GM18505 (cell line): ENCODE data around the gene TBC1D2.

Experiments
- ATAC-seq: cut with Tn5 transposase; IDR thresholded peaks from one replicate; pipeline ENCODE4 v1.9.1; 2021; ENCODE audit not compliant: unreplicated experiment
- POLR2A ChIP-seq: IDR thresholded peaks from 4 replicates; pipeline ENCODE4 v1.6.1; 2011; ENCODE audit warnings: borderline replicate concordance; ENCODE audit not compliant: insufficient read depth, insufficient read length; ENCODE audit errors: extremely low read depth

The TBC1D2 gene

DNA sequence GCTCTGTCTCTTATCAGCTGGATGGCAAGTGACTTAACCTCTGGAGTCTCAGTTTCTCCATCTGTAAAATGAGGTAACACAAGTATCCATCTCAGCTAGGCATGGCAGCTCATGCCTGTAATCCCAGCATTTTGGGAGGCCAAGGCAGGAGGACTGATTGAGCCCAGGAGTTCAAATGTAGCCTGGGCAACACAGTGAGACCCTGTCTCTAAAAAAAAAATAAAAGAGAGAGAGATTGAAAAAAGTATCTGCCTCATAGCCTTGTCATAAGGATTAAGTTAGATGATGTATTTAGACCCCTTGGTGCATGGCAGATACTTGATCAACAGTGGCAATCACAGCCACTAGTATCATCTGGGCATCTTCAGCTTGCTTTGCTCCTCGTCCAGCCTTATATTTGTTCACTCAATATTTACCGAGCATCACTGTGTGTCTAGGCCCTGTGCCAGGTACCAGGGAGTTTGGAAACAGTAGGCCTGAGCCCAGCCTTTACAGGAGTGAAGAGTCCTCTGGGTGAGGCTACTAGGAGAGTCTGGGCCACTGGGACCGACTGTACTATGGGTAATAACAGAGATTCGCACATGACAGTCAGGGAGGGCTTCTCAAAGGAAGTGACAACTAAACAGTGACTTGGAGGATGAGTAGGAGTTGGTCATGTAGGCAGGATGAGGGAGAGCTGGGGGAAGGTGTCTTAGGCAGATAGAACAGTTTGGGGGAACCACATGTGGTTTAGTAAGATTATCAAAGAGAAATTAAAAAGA, 97.2 kb downstream of the TBC1D2 start:
- TF ChIP-seq POLR2A, result no peak
- no peak for ATAC-seq

DNA sequence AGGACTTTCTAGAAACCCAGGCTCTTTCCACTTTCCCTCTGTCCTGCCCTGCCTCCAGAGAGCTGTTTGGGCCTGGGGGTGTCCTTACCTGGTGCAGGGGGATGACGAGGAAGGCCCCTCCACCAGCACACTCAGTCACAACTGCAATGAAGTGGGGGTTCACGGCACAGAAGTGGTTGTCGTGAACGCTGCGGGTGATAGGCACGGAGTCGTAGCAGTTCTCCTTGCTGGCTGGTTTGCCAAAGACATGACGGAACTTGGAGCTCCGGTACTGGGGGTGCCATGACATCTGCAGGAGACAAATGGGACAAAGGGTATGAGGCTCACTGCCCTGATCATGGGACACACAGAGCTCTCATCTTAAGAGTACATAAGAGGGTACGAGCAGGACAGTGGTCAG, 98.1 kb downstream of the TBC1D2 start:
- no peak for TF ChIP-seq POLR2A
- no peak for ATAC-seq

DNA sequence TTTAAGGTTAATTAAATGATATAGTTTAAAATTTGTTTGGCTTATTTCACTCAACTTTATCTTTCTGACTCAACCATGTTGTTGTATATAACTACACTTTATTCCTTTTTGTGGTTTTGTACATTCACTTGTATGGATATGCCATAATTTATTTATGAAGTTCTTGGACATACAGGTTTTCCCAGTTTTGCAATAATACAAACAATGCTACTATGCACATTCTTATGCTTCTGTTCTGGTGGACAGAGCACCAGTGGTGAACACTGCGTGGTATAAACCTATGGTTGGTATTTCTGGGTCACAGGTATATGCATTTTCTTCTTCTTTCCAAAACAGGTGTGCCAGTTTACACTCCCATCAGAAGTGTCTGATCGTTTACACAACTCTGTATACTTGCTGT, 100.8 kb downstream of the TBC1D2 start:
- ATAC-seq, result no peak
- TF ChIP-seq POLR2A, result no peak

DNA sequence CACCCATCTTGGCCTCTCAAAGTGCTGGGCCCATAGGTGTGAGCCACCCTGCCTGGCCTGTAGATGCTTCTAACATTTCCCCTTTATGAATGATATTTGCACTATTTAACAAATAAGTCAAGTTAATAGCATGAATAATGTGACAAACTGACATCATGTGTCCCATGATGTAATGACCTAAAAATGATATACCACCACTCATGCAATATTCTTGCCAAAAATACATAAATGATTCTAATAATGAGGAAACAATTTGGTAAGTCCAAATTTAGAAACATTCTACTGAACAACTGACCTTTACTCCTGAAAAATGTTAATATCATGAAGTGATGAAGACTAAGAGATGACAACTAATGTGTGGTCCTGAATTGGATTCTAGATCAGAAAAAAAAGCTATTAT, 102.9 kb downstream of the TBC1D2 start:
- TF ChIP-seq POLR2A, result no peak
- ATAC-seq, result no peak

DNA sequence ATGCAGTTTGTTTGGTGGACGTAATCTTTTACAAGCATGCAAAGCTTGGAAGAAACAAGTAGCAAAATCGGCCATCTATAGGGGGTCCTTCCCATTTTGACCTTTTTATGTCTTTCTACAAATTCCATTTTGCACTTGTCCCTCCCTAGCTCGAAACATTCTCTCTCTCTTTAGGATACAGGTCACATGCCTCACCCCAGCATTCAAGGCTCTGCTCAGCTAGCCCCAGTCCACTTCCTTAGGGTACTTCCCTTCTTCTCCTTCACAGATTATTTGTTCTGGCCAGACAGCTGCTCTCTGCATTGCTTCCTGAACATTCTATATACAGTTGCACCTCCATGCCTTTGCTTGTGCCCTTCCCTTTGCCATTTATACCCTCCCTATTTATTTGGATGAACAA, 104.7 kb downstream of the TBC1D2 start:
- no peak for ATAC-seq
- no peak for TF ChIP-seq POLR2A

DNA sequence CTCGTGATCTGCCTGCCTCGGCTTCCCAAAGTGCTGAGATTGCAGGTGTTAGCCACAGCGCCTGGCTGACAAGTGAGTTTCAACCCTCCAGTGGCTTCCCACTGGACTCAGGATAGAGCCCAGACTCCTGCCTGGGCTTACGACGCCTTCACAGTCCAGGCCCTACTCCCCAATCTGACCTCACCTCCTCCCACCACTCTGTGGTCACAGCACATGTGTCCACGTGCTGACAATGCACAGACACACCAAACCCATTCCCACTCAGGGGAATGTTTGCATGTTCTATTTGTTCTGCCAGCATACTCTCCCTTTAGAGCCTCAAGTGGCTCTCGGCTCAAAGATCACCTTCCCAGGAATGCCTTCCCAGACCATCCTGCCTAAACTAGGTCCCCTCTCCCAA, 105.3 kb downstream of the TBC1D2 start:
- no peak for ATAC-seq
- no peak for TF ChIP-seq POLR2A

DNA sequence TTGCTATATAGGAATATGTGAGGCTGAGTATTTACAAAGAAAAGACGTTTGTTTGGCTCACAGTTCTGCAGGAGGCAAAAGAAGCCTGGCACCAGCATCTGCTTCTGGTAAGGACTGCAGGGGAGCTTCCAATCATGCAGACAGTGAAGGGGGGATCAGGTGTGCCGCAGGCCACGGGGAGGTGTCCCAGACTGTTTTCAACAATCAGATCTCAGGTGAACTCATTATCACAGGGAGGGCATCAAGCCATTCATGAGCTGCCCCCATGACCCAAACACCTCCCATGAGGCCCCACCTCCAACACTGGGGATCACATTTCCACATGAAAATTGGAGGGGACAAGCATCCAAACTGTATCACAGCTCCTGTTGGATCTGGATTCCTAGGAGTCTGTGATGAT, 106.0 kb downstream of the TBC1D2 start:
- no peak for ATAC-seq
- TF ChIP-seq POLR2A, result no peak
